ENCODE measurements around the gene OTOP3.

DNA sequence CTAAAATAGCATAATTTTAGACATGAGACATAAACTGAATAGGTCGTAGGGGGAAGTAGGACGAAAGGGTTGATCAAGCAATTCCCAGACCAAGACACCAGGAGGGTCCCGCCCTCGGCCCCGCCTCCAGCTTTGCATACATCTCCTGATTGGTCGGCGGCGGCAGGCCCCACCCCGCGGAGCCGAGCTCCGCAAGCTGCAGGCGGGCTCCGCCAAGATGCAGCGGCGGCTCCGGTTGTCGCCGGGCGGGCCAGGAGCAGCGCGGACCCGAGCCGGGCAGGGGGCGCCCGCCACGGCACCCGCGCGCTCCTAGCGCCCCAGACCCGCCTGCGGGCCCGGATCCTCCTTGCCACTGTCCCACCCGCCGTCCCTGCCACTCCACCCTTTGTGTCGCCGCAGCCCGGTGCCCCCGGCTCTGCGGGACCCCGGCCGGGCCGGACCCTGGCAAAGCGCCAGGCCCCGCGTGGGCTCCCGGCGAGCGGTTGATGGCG, 51.8 kb downstream of the OTOP3 start, which contains the start of gene CDR2L:
- TF ChIP-seq POLR2A (IDR thresholded peaks at IDR 0.05; ENCODE audit: low read depth, low read length) (peak; percentile 52), EZH2 (IDR thresholded peaks at IDR 0.05; ENCODE audit: borderline replicate concordance, low read depth, low read length, severe bottlenecking) (no peak), POLR2AphosphoS5 (IDR thresholded peaks at IDR 0.05; ENCODE audit: insufficient read depth, low read depth, low read length) (peak; percentile 72), FOS (IDR thresholded peaks at IDR 0.05; ENCODE audit: borderline replicate concordance, insufficient read depth, low read length) (no peak), GATA2 (IDR thresholded peaks at IDR 0.05; ENCODE audit: insufficient read depth, insufficient read length, low read depth, low read length) (no peak), MYC (IDR thresholded peaks at IDR 0.05; ENCODE audit: low read depth, low read length) (no peak)
- TF ChIP-seq, protein P1, sequence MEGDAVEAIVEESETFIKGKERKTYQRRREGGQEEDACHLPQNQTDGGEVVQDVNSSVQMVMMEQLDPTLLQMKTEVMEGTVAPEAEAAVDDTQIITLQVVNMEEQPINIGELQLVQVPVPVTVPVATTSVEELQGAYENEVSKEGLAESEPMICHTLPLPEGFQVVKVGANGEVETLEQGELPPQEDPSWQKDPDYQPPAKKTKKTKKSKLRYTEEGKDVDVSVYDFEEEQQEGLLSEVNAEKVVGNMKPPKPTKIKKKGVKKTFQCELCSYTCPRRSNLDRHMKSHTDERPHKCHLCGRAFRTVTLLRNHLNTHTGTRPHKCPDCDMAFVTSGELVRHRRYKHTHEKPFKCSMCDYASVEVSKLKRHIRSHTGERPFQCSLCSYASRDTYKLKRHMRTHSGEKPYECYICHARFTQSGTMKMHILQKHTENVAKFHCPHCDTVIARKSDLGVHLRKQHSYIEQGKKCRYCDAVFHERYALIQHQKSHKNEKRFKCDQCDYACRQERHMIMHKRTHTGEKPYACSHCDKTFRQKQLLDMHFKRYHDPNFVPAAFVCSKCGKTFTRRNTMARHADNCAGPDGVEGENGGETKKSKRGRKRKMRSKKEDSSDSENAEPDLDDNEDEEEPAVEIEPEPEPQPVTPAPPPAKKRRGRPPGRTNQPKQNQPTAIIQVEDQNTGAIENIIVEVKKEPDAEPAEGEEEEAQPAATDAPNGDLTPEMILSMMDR (IDR thresholded peaks at IDR 0.05; ENCODE audit: extremely low read depth in 1 of 2, insufficient read depth in 1 of 2, low read depth in 1 of 2, low read length in 2 of 2), result no peak
- TF ChIP-seq, protein P2, sequence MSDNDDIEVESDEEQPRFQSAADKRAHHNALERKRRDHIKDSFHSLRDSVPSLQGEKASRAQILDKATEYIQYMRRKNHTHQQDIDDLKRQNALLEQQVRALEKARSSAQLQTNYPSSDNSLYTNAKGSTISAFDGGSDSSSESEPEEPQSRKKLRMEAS (IDR thresholded peaks at IDR 0.05; ENCODE audit: insufficient read depth, insufficient read length), result no peak

Measured in endothelial cell of umbilical vein (primary cell).